NCI-H128 (cell line): Measurements from ENCODE around the gene PLA2G4A.

Source experiments
- DNase-seq: peaks from one replicate; lab custom pipeline; 2025; ENCODE audit not compliant: unreplicated experiment; lab: John Stamatoyannopoulos, UW

Gene PLA2G4A

GRCh38 chr1:186828611-186829454 lies at the start of gene PLA2G4A:
Gene PLA2G4A, plus strand, starts transcription at chr1:186828949. Its CDS starts 25,406 bp downstream, at chr1:186854355.
- DNase-seq, result no peak

GRCh38 chr1:186780076-186780475 lies 48.7 kb upstream of the PLA2G4A start:
- DNase-seq, result no peak

DNA sequence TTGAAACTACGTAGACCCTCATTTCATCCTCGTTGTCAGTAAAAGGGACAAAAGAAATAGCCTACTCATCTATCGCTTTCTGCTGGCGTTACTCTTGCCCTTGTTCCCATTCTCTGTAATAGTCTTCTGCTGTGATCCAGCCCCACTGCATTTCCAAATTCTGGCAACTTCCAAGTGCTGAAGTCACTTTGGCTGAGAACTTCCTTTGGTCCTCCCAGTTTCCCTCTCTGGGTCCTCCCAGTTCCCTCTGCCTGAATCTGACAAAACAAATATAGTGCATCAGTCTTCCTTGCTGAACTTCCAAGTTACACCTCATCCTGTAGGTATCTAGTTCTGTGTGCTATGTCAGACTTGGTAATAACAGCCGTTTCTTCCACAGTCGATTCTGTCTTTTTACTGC lies 47.0 kb upstream of the PLA2G4A start:
- DNase-seq, result no peak

DNA sequence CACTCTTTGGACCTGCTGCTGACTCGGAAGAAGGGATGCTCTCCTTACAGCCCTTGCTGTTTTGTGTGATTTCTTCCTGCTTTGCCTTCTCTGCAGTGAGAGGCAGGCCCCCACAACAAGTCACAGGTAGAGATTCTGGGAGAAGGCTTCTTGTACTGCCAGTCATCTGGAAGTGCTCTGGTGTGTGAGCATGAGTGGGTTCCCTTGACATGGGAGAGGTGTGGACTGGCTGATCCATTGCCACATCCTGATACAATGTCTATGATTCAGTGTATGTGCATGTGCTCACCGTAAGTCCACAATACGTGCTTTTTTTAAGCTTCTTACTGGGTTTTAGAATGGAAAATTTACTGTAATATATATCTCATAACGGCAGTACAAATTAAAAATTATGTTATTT lies 46.0 kb upstream of the PLA2G4A start:
- DNase-seq, result no peak

GRCh38 chr1:186783193-186783592 lies 45.6 kb upstream of the PLA2G4A start:
- no peak for DNase-seq

DNA sequence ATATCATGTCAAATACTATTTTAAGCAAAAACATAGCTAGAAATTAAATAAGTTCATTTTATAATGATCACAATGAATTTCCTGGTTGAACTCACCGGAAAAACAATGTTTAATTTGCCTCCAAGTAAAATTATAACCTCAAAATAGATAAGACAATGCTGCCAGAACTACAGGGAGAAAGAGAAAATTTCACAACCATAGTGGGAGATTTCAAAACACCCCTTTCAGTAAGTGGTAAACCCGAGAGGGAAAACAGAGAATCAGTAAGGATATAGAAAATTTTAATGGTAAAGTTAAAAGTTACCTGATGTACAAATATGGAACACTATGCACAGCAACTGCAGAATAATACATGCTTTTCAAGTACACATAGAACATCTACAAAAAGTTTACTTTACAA lies 43.2 kb upstream of the PLA2G4A start:
- no peak for DNase-seq

- DNase-seq, result no peak
Measured at GRCh38 chr1:186790101-186790500, 38.6 kb upstream of the PLA2G4A start.

DNA sequence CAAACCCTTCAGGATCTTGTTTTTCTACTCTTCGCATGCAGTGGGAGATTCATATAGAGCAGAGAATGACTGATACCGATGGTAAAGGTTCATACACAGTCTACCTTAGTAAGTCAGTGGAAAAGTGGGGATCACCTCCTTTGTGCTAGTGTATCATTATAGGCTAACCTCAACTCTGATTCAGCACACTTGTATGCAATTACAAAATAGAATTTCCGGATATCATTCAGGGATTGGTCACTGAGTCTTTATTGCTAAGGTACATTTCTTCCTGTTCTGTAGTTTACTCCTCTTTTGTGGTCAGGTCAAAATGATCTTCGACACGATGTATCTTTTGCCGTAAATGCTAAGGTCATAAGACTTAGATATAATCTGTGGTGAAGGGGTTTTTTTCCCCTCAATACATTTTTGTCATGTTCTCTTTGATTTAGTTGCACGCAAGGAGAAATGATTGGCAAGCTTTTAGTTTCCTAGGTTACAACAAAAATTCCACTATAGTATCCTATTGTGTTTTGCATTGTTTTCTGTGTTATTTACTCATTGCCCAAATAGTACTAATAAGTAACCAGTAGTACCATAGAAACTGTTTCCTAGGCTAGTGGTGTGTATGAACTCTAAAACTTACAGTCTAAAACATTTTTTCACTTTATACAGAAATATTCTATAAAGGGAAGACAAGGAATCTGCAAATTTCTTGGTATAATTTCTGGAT lies 35.7 kb upstream of the PLA2G4A start:
- no peak for DNase-seq

DNA sequence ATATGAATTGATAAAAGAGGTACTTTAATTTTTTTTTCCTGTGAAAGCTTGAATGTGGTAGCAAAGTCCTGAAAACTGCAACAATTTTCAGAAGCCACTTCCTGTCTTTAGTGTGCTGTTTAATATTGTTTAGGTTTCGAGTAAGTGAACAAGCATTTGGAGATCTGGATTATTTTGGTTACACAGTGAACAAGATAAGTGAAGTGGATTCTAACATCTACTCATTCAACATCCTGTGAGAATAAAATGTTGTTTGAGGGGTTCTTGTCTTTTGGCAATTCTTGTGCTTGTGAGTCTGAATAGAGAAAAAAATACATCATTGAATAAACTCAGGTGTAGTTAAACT lies 35.2 kb upstream of the PLA2G4A start:
- no peak for DNase-seq

DNA sequence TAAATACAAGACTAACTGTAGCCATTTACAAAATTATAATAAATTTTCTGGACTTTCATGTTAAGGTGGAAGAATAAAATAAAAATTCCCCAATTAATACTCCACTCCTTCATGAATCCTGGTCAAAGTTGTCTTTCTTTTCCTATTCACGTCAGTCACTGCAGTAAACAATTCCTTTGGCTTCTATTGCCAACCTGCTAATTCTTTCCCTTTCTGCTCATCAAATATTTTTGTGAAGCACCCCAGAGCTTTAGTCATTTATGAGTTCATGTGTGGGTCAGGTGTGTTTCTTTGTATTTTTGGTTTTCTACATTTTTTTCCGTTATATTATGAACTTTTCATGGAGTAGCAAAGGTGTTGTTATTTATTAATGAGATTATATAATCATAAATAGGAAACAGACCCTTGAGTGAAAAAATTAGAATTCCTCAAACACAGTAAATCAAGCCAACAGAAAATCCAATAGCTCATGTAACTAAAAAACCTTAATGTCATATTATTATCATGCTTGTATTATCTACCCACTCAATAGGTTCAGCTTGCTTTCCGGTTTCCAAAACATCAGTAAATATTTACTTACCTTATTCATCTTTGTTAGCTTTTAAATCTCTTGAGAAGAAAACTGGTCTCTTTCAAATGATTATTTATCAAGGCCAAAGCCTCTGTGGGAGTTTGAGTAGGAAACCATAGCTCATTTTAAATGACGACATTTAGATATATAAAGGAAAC lies 29.6 kb upstream of the PLA2G4A start:
- no peak for DNase-seq

DNA sequence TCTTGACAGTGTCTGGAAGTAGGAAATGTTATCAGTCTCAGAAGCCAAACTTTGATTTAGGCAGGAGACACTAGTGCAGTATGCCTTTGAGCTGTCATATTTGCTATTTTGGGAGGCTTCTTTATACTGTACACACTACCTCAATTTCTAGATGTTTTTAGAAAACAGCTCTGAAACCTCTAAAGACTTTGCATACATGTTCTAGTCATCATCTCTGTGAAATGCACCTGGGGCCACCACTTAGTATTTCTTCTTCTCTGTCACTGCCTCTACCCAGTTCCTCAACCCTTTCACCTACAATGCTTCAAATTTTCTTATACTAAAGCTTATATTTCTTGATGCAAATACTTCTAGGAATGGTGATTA lies 29.1 kb upstream of the PLA2G4A start:
- DNase-seq, result no peak

DNA sequence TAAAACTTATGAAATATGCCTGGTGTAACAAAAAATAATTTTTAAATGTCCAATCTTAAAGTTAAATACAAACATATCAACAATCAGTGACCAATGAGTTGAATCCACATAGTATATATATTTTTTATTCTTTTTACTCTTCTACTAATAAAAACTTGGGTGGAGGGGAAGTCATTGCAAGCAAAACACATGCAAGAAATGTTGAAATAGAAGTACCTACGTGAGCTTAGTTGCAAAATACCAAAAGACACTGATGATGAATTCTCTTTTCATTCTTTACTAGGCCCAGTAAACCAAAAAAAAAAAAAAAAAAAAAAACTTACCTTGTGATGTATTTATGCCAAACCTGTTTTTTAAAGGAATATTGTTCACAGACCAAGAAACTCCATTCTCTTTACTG lies 26.4 kb upstream of the PLA2G4A start:
- no peak for DNase-seq

DNA sequence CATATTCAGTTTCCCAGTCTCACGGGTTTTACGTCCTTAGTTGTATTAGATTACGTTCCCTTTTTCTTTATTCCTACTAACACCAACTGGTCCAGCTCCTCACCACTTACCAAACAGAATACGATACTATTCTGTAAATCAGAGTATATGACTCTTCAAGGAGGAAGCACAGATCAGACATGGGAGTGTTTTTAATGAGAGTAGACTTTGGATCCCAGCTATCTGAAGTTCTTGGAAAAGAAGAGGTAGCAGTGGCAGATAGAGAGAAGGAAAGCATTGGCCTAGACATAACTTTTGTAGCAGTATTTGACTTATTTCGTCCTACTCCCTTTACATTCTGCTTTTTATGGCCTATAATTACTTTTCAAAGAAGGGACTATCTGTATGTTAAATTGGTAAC lies 24.1 kb upstream of the PLA2G4A start:
- no peak for DNase-seq

DNA sequence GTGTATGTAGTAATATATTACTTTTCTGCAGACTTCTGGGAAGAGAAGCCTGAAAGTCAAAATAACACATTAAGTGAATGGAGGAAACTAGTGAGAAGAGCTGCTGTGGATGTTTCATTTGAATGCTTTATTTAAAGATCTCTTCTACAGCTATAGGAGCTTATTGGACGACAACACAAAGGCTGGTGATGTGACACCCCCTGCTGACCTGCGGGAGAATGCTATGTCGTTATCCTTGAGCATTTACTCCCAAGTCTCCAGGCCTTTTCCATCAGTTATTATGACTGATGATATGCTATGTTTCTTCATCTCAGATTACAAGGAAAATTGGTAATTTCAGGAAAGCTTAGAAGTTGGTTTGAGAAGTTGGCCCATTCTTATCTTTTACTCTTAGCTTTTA lies 22.3 kb upstream of the PLA2G4A start:
- no peak for DNase-seq

DNA sequence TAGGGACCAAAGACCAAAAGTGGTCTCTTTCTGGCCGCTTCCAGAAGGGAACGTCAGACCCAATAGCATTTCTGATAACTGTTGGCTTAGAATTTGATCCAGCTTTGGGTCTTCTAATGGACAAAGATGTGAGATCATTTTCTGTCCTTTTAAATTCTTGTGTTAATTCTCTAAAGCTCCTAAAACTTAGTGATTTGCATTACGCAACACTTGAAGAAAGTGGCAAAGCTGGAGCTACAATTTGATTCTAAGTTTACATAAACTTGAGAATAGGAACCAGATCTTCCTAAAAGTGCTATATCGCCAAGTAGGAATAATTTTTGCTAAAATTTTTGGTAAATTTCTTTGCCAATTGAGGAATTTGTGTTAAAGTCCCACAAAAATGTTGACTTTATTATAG lies 21.6 kb upstream of the PLA2G4A start:
- DNase-seq, result no peak

DNA sequence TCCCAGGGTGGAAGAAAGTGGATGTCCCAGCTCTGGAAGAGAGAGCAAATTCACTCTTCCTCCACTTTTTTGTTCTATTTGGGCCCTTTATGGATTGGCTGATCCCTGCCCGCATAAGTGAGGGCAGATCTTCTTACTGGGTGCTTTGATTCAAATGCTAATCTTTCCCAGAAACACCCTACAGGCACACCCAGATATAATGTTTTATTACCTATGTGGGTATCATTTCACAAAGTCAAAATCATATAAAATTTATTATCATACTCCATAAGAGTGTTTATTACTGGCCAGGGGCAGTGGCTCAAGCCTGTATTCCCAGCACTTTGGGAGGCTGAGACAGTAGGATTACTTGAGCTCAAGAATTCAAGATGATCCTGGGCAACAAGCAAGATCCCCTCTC lies 16.9 kb upstream of the PLA2G4A start:
- DNase-seq, result no peak

- DNase-seq, result no peak
Measured at GRCh38 chr1:186812570-186812969, 16.2 kb upstream of the PLA2G4A start.

GRCh38 chr1:186813420-186813819 lies 15.3 kb upstream of the PLA2G4A start:
- no peak for DNase-seq

GRCh38 chr1:186819126-186819525 lies 9.6 kb upstream of the PLA2G4A start:
- no peak for DNase-seq

DNA sequence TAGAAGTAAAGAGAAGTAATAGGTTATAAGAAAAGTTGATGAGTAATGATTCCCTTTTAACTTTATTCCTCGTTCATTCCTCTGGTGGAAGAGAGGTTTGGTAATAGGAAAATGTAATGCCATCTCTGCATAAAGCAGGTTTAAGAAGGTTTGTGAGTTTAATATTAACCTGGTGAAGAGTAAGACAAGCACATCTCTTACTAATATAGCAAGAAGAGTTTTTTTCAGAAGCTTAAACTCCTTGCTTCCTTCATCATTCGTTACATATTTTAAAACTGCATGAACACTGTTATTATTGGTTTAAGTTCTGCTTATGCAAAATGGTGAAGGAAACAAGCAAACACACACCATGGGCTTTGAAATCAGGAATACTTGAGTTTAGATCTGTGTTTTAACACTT lies 9.2 kb upstream of the PLA2G4A start:
- DNase-seq, result no peak

GRCh38 chr1:186829686-186830587 lies 1.2 kb downstream of the PLA2G4A start:
- DNase-seq, result no peak
